ENCODE results near the gene ARRDC5.
"Not testable (repeated sequence)": the region's sequence is repeated elsewhere in the genome, so short reads cannot be mapped to it uniquely, and the experiment has no call there.

ARRDC5 gene

DNA sequence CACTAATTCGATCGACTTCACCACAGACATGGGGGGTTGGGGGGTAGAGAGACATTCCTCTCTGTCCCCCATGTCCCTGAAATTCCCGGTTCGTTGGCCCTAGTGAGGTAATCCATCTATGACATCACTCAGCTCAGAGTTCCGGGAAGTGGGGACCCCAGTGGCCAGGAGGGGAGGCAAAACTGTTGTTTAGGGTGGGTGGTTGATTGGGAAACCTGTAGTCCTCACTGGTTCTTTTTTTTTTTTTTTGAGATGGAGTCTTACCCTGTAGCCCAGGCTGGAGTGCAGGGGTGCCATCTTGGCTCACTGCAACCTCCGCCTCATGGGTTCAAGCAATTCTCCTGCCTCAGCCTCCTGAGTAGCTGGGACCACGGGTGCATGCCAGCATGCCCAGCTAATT is at the start of gene ARRDC5:
ARRDC5 (minus strand) TSS at position 101 of the 400 bp plus-strand sequence; CDS start at position 30, 71 bp downstream.
- DNase-seq, result no peak

DNA sequence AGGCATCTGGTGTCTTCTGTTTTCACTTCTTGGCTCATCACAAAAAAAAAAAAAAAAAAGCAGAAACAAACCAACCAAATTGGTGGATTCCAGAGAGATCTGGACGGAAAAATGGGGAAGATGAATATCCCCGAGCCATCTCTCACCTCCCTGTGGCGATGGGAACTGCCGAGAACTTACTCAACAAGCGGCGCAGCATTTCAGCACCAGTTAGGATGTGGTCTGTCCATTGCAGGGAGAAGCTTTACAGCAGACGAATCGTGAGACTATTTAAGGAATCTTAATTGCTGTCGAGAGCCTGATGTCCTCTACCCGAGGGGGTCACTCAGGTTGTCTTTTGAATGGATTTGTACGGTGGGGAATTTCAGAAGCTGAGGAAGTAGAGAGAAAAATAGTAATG is 49.0 kb upstream of the ARRDC5 start:
- DNase-seq, result no peak

DNA sequence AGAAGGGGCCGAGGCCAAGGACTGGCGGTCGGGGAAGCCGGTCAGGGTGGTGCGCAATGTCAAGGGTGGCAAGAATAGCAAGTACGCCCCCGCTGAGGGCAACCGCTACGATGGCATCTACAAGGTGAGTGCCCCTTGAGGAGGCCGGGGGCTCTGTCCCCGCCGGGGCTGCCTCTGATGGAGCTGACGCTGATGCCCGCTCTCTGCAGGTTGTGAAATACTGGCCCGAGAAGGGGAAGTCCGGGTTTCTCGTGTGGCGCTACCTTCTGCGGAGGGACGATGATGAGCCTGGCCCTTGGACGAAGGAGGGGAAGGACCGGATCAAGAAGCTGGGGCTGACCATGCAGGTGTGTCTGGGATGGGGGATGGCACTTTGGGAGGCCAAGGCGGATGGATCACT is 48.0 kb upstream of the ARRDC5 start:
- not testable (repeated sequence) for DNase-seq

DNA sequence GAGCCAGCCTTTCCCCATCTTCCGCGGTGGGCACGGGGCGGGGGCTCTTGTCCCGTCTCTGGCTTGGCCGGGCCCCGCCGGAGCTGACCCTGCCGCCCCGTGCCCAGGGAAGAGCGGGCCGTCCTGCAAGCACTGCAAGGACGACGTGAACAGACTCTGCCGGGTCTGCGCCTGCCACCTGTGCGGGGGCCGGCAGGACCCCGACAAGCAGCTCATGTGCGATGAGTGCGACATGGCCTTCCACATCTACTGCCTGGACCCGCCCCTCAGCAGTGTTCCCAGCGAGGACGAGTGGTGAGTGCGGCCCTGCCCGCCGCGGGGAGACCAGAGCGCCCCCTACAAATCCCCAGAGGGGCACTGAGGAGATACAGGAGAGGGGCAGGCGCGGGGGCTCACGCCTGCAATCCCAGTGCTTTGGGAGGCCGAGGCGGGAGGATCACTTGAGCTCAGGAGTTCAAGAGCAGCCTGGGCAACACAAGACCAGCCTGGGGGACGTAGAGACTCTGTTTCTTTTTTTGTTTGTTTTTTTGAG is 39.0 kb upstream of the ARRDC5 start:
- not testable (repeated sequence) for DNase-seq

DNA sequence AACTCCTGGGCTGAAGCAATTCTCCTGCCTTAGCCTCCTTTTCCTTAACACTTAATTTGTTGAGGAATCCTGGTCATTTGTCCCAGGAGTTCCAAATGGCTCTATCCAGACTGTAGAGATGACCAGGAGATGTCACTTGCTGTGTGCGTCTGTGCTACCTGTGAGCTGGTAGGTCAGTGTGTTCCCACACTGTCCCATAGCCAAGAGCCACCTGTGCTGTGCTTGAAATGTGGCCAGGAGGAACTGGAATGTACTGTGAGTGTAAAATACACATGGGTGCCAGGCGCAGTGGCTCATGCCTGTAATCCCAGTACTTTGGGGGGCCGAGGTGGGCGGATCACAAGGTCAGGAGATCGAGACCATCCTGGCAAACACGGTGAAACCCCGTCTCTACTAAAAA is 36.8 kb upstream of the ARRDC5 start:
- DNase-seq, result peak; percentile 1

DNA sequence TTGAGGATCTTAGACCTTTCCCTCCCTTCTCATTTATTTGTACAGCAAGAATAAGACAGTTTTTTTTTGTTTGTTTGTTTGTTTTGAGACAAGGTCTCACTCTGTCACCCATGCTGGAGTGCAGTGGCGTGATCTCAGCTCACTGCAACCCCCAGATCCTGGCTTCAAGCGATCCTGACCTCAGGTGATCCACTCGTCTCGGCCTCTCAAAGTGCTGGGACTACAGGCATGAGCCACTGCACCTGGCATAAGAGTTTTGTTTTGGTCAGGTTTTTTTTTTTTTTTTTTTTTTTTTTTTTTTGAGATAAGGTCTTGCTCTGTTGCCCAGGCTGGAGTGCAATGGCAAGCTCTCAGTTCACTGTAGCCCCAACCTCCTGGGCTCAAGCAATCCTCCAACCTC is 35.8 kb upstream of the ARRDC5 start:
- not testable (repeated sequence) for DNase-seq

DNA sequence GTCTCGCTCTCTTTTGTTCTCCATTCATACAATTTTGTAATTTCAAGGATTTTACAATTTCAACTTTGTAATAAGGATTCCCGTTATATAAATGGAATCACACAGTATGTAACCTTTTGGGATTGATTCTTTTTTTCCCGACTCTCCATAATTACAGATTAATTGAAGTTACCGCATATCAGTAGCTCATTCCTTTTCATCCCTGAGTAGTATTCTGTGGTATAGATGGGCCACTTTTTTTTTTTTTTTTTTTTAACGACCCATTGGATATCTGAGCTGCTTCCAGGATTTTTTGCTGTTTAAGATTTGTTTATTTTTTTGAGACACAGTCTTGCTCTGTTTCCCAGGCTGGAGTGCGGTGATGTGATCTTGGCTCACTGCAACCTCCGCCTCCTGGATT is 34.4 kb upstream of the ARRDC5 start:
- no peak for DNase-seq

DNA sequence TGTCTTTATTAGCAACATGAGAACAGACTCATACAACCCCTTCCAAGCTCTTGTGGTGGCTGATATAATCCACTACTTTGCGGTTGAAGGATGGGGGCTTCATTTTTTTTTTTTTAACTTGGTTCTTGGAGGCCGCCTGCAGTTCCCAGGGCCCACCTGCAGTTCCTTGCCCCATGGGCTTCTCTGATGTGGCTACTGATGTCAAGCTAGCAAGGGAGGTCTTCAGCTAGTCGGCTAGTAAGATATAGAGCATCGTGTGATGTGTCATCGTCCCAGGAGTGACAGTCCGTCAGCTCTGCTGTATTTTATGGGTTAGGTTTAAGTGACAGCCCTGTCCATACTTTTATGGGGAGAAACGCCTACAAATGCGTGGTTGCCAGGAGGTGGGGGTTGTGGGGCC is 32.7 kb upstream of the ARRDC5 start:
- DNase-seq, result no peak

DNA sequence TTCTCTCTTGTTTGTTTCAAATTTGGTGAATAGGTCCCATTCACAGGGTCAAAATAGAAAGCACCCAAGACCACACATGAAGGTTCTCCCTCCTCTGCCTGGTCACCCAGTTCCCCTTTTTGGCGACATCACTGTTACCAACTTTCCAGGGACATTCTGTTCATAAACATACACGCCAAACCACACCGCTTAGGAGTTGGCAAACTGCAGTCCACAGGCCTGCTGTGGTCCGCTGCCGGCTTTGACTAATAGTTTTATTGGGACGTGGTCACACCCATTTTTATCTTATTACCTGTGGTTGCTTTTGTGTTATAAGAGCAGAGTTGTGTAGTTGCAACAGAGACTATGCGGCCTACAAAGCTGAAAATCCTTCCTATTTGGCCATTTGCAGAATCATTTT is 30.8 kb upstream of the ARRDC5 start:
- DNase-seq, result no peak

DNA sequence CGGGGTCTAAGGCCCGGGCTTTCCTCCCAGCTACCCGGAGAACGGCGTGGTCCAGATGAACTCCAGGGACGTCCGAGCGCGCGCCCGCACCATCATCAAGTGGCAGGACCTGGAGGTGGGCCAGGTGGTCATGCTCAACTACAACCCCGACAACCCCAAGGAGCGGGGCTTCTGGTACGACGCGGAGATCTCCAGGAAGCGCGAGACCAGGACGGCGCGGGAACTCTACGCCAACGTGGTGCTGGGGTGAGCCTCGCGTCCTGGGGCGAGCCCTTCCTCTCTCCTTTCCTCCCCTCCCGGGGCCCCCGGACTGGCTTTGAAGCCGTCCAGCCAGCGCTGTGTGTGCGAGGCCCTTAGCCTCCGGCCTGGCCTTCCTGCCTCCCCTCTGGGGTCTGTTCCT is 30.0 kb upstream of the ARRDC5 start:
- DNase-seq, result no peak

DNA sequence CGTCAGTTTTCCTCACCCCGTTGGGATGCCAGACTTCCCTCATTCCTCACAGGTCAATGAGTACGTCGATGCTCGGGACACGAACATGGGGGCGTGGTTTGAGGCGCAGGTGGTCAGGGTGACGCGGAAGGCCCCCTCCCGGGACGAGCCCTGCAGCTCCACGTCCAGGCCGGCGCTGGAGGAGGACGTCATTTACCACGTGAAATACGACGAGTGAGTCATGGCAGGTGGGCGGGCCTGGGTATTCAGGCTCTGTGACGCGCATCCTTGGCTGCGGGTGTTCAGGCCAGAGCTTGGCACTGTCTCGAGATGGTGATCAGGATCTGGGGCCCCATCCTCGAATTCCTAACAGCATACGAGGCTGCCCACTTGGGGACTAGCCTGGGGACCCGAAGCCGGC is 28.0 kb upstream of the ARRDC5 start:
- no peak for DNase-seq

DNA sequence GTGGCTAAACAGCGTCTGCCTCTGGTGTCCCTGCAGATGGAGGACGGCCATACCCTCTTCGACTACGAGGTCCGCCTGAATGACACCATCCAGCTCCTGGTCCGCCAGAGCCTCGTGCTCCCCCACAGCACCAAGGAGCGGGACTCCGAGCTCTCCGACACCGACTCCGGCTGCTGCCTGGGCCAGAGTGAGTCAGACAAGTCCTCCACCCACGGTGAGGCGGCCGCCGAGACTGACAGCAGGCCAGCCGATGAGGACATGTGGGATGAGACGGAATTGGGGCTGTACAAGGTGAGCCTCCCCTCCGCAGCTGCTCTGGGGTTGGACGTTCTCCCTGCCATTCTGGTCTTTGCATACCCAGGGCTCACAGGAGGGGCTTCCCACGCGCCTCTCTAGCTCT is 26.5 kb upstream of the ARRDC5 start:
- no peak for DNase-seq

DNA sequence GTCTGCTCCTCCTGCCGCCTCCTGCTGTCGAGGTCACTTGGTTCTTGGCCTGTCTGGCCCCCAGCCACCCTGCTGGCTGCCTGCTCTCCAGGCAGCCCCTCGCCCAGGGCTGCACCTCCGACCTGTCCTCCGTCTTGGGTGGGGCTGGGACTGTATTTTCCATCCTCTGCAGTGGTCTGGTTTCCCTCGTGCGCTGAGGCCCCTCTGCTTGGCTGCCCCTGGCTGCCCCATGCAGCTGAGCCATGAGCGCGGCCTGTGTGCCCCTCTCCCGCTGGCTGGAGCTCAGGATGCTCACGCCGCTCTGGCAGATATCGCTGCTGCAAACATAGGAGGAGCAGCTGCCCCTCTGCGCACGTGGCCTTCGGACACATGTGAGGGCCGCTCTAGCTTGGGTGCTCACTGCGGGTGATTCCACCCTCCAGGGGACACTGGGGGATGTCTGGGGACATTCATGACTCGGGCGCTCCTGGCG is 20.6 kb upstream of the ARRDC5 start:
- DNase-seq, result no peak

DNA sequence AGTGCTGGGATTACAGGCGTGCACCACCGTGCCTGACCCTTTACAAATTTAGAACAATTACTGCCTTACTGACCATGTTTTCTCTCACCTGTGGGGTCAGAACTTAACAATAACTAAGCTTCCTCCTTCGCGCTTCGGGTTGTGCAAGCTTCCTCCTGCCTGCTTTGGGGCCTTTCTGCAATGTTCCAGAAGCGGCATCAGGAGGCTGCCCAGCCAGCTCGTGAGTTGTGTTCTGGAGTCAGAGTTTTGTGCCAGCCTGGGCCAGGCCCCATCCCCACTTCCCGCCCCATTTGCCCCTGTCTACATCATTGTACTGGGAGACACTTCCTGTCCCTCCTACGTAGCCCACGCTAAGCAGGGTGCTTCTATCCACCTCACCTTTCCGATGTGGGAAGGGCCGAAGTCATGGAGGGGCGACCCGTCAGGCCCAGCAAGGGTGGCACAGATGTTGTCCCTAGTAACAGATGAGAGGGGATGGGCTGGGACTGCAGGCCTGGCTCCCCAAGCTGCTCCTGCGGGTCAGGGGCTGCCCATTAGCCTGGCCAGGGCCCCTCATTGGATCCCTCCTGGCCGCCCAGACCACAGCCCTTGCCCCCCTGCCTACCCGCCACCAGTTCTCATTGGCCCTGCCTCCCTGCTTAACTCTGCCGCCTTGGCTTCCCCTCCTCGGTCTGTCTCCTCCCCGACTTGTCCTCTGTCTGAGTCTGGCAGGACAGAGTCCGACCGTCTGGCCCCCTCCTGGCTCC is 20.0 kb upstream of the ARRDC5 start:
- DNase-seq, result no peak

DNA sequence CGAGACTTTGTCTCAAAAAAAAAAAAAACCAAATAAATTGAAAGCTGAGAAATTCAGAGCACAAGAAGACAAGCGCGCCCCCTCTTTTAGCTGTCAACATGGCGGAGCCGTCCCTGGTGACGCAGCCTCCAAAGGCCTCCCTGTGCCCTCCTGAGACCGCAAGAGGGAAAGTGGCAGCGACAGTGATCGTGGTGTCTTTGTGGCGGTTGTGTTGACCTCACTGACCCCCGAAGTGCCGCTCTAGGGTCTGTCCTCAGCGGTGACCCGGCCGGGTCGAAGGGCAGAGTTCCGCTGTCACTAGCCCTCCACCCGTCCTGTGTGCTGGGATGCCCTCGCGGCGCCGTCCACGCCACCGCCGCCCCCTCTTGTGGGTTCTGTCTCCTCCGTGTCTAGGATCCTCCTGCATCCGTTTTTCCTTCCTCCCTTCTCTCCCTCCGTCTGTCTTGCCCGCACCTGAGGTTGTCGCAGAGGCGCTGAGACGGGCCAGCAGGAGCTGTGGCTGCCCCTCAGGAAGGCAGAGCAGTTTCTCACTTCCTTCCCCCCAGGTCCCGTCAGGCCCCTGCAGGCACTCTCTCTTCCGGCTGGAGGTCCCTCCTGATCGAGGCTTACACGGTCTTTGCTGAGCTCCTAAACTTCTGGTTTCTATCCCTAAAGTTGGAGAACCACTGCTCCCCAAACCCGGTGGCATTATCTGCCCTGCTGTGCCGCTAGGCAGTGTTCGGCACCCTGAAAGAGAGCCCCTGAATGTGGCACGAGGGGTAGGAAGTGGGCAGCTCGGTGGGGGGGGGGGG is 13.8 kb upstream of the ARRDC5 start:
- no peak for DNase-seq

DNA sequence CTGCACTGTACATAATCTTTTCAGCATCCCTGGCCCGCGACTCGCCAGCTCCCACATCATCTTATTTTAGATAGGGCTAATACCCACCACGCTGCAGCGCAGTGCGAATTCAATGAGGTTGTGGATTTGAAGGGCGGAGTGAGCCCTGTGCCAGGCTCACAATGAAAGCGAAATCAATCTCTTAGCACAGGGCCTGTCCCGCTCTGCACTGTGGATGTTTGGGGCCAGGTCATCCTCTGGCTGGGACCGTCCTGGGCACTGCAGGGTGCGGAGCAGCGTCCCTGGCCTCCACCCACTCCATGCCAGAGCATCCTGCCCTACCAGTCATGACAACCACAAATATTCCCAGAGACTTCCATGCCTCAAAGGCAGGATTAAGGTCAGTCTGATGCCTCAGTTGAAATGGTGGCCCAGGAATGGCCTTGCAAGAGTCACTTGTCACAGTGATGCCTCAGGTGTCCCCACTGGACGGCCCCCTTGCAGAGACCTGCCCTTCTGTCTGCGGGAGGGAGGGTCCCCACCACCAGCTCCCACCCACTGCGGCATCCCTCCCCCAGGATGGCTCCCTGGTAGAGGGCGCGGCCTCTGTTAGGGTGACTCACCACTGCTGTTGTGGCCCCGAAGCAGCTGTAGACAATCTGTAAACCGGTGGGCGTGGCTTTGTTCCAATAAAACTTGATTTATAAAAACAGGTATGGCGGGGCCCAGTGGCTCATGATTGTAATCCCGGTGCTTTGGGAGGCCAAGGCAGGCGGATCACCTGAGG is 12.2 kb upstream of the ARRDC5 start:
- DNase-seq, result peak; percentile 42

DNA sequence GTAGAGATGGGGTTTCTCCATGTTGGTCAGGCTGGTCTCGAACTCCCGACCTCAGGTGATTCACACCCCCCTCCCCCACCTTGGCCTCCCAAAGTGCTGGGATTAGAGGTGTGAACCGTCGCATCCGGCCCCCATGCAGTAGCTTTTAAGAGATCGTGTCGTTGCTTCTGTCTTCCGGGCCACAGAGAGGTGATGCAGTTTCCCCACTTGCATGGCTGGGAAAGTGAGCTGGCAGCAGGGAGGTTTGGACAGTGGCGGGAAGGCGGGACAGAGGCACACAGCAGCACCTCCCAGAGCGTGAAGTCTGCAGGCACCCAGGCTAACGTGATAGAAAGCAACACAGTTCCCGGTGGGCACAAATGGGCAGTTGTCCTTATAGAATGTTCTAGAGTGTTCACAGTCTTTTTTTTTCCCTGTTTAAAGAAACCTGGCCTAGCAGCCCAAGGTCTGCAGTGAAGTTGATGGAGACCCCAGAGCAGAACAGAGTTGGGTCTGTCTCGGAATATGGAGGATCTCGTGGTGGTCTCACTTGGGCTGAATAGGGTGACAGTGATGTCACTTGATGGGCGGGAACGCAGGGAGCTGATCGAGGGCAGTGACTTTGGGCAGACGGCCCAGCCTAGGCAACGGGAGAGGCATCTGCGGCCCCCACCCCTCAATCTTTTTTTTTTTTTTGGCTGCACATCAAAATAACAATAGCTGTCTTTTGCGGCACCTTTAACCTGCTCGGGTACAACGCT is 11.5 kb upstream of the ARRDC5 start:
- no peak for DNase-seq

DNA sequence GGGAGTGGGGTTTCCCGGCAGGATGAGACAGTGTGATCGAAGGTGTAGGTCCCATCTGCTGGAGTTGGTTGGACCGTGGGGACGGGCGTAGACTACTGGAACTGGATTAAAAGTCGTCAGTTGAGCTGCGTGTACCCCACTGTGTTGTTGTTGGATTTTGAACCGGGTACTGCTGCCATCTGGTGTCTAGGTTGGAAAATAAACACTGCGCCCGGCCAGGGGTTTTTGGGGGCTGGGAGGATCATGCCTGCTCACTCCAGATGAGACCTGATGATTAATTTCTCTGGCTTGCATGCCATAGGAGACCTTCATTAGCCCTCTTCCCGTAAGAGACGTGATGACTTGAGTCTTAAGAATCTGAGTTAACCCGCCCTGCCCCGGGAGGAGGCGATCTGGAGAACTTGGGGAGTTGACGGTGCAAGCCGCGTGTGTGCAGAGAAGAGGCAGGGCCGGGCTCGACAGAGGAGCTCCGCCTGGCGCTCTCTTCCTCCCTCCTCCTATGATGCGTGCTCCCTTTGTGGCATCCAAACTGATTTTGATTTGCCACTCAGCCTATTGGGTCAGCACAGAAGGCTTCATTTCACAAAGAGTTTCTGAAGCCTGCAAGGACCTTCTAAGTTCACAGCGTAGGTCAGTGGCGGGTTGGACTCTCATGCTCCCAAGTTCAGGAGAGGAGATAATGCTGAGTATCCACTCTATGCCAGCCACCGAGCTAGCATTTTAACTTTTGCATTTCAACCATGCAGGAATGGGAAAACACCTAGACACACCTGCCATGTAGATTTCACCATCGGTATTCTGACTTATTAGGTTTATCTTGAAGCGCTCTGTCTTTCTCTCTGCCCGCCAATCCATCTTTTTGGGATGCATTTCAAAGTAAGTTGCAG is 9.3 kb upstream of the ARRDC5 start:
- DNase-seq, result peak; percentile 99

DNA sequence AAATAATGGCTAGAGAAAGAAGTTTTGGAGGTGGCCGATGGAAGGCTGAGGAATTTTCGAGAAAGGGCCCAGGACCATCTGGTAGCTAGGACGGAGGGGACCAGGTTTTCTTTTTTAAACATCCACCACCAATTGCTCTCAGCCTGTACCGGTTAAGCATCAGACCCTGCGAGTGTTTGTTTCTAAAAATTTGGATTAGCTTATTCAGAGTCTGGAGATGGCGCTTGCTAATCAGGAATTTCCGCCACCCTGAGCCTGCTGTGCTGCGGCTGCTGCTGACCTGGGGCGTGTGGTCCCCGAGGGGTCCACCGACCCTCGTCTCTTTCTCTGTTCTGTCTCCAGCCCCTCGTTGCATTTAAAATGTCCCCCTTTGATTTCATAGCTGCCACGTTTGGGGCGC is 8.6 kb upstream of the ARRDC5 start:
- DNase-seq, result no peak

DNA sequence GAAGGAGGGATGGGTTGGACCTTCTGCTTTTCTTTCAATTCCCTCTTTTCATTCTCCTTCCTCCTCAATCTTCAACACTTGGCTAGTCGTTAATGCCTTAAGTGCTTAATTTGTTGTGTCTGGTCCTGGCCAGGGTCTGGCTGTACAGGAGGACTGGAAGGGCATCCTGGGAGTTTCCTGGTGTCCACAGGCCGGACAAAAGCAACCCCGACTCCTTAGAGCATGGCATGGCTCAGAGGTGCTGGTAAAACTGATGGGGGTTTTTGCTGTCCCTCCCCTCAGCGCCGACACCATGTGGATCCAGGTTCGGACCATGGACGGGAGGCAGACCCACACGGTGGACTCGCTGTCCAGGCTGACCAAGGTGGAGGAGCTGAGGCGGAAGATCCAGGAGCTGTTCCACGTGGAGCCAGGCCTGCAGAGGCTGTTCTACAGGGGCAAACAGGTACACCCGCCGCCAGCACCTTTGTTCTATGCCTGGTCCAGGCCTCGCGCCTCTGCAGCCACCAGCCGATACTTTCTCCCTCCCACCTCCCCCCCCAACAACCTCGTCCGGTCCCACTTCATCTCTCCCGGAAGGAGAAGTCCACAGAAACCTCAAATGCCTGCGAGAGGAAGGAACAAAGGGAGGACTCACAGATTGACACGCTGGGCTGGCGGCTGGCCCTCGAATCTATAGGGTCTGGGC is 8.0 kb upstream of the ARRDC5 start:
- DNase-seq, result peak; percentile 6

Measured in kidney glomerular epithelial cell (primary cell).